H1 (cell line): Measurements from ENCODE around the gene NTPCR. TPM values are rescaled to one million over a fixed set of nuclear protein-coding genes. Genes with fewer than 3 reads are reported as not detected.

Experiments used
- CTCF ChIA-PET: fragments of 300-600 bp; sonication (Branson Sonifier 250); formaldehyde crosslinking; loops from one replicate; lab custom pipeline; 2021; ENCODE audit not compliant: partially characterized antibody; lab: Charles Lee
- POLR2A ChIA-PET: fragments of 300-600 bp; sonication (Branson Sonifier 250); formaldehyde crosslinking; loops from one replicate; lab custom pipeline; 2021; ENCODE audit warnings: inconsistent platforms; ENCODE audit not compliant: partially characterized antibody; lab: Charles Lee
- DNase-seq, 2 experiments: peaks; one replicate each; pipeline versions ENCODE4 v3.0.0 to v3.0.0-alpha.2; 2010 to 2022; ENCODE audit warnings: low spot score in 2 of 2, low read depth in 1 of 2, mixed read lengths in 1 of 2
- FAIRE-seq: peaks from 2 replicates; lab custom pipeline; 2011; peaks lifted over from hg19 to GRCh38; lab: Jason Lieb, UNC
- H2AFZ ChIP-seq: 2 replicates; pipeline ENCODE4 v1.8.1; 2012; ENCODE audit warnings: low read length, inconsistent platforms
- H2AK5ac ChIP-seq: 2 replicates; pipeline ENCODE4 v1.6.1; 2013; ENCODE audit warnings: low read depth, low read length
- H2BK120ac ChIP-seq: replicated peaks from 2 replicates; pipeline ENCODE3; 2013; ENCODE audit warnings: low read depth, low read length, inconsistent platforms
- H2BK12ac ChIP-seq: 2 replicates; pipeline ENCODE4 v1.6.1; 2013; ENCODE audit warnings: low read depth, low read length
- H2BK15ac ChIP-seq: 2 replicates; pipeline ENCODE4 v1.6.1; 2013; ENCODE audit warnings: low read length
- H2BK20ac ChIP-seq: 2 replicates; pipeline ENCODE4 v1.6.1; 2013; ENCODE audit warnings: low read length
- H2BK5ac ChIP-seq: 2 replicates; pipeline ENCODE4 v1.6.1; 2013; ENCODE audit warnings: low read depth, low read length
- H3K14ac ChIP-seq: 2 replicates; pipeline ENCODE4 v1.6.1; 2013; ENCODE audit warnings: inconsistent platforms; ENCODE audit not compliant: insufficient read length
- H3K18ac ChIP-seq: 2 replicates; pipeline ENCODE4 v1.6.1; 2013; ENCODE audit warnings: low read length; ENCODE audit errors: extremely low read depth
- H3K23ac ChIP-seq: 2 replicates; pipeline ENCODE4 v1.6.1; 2013; ENCODE audit warnings: inconsistent platforms; ENCODE audit not compliant: insufficient read length
- H3K23me2 ChIP-seq: 2 replicates; pipeline ENCODE4 v1.6.1; 2013; ENCODE audit warnings: low read depth, low read length
- H3K27ac ChIP-seq: 2 replicates; pipeline ENCODE4 v1.6.1; 2011; ENCODE audit warnings: low read depth, low read length, inconsistent platforms
- H3K27me3 ChIP-seq, 4 experiments: replicated peaks in 1 of 4; 1 replicate in 1 of 4; 2 replicates in 3 of 4; pipeline versions ENCODE4 v1.6.1 to v1.8.1; 2011 to 2013; ENCODE audit warnings: low read length in 3 of 4, mild to moderate bottlenecking in 3 of 4, inconsistent platforms in 2 of 4, mixed read lengths in 2 of 4, moderate library complexity in 1 of 4; ENCODE audit not compliant: control insufficient read depth in 3 of 4, insufficient read depth in 3 of 4; ENCODE audit errors: extremely low read depth in 1 of 4
- H3K36me3 ChIP-seq, 4 experiments: 2 replicates each; pipeline versions ENCODE4 v1.6.1 to v1.8.1; 2011 to 2013; ENCODE audit warnings: mild to moderate bottlenecking in 4 of 4, low read length in 3 of 4, moderate library complexity in 2 of 4, control low read depth in 1 of 4, inconsistent platforms in 1 of 4; ENCODE audit not compliant: insufficient read depth in 4 of 4, control insufficient read depth in 2 of 4
- H3K4ac ChIP-seq: replicated peaks from 2 replicates; pipeline ENCODE3; 2013; ENCODE audit warnings: low read length, low read depth, mixed read lengths, inconsistent platforms; ENCODE audit not compliant: insufficient read length
- H3K4me1 ChIP-seq, 4 experiments: replicated peaks in 1 of 4; 1 replicate in 1 of 4; 2 replicates in 3 of 4; pipeline versions ENCODE4 v1.6.1 to v1.8.1; 2011 to 2013; ENCODE audit warnings: low read length in 3 of 4, inconsistent platforms in 2 of 4, mixed read lengths in 1 of 4; ENCODE audit not compliant: insufficient read depth in 4 of 4, control insufficient read depth in 3 of 4
- H3K4me2 ChIP-seq, 2 experiments: 2 replicates each; pipeline versions ENCODE4 v1.6.1 to v1.8.1; 2011 to 2013; ENCODE audit warnings: low read depth in 2 of 2, low read length in 2 of 2, control low read depth in 1 of 2, inconsistent platforms in 1 of 2, mild to moderate bottlenecking in 1 of 2; ENCODE audit not compliant: insufficient read depth in 1 of 2
- H3K4me3 ChIP-seq, 4 experiments: fragments of 200-600, 300-600 bp in 1 of 4; sonication (generic), shearing (Covaris generic), sonication (Bioruptor Twin) in 1 of 4; 2 replicates each; pipeline versions ENCODE4 v1.5.1 to v1.8.1; 2011 to 2016; ENCODE audit warnings: low read length in 4 of 4, low read depth in 3 of 4, control low read depth in 2 of 4, inconsistent platforms in 2 of 4, mild to moderate bottlenecking in 2 of 4, mixed read lengths in 1 of 4, moderate library complexity in 1 of 4; ENCODE audit not compliant: insufficient read depth in 2 of 4; ENCODE audit errors: extremely low read depth in 1 of 4
- H3K56ac ChIP-seq: replicated peaks from 2 replicates; pipeline ENCODE3; 2013; ENCODE audit warnings: low read depth, mild to moderate bottlenecking, mixed read lengths, low read length, inconsistent platforms; ENCODE audit not compliant: insufficient read length
- H3K79me1 ChIP-seq: 2 replicates; pipeline ENCODE4 v1.6.1; 2013; ENCODE audit warnings: low read depth, low read length, control low read depth
- H3K79me2 ChIP-seq, 2 experiments: 2 replicates each; pipeline versions ENCODE4 v1.6.1 to v1.8.1; 2012 to 2013; ENCODE audit warnings: low read length in 2 of 2, mild to moderate bottlenecking in 2 of 2, inconsistent platforms in 1 of 2; ENCODE audit not compliant: insufficient read depth in 2 of 2, control insufficient read depth in 1 of 2
- H3K9ac ChIP-seq, 4 experiments: replicated peaks in 1 of 4; 1 replicate in 1 of 4; 2 replicates in 3 of 4; pipeline versions ENCODE4 v1.6.1 to v1.8.1; 2011 to 2013; ENCODE audit warnings: low read depth in 3 of 4, low read length in 3 of 4, control low read depth in 2 of 4, mild to moderate bottlenecking in 2 of 4, moderate library complexity in 2 of 4, inconsistent platforms in 1 of 4; ENCODE audit errors: extremely low read depth in 1 of 4
- H3K9me3 ChIP-seq, 2 experiments: 2 replicates each; pipeline versions ENCODE4 v1.6.1 to v1.8.1; 2012 to 2013; ENCODE audit warnings: mild to moderate bottlenecking in 2 of 2, moderate library complexity in 2 of 2, control low read depth in 1 of 2, inconsistent platforms in 1 of 2, low read depth in 1 of 2, low read length in 1 of 2, mixed read lengths in 1 of 2; ENCODE audit not compliant: insufficient read depth in 2 of 2
- H4K20me1 ChIP-seq, 2 experiments: replicated peaks in 1 of 2; 2 replicates each; pipeline versions ENCODE3 to v1.8.1; 2011 to 2013; ENCODE audit warnings: inconsistent platforms in 2 of 2, low read length in 2 of 2, mild to moderate bottlenecking in 1 of 2; ENCODE audit not compliant: insufficient read depth in 2 of 2, control insufficient read depth in 1 of 2
- H4K5ac ChIP-seq: 2 replicates; pipeline ENCODE4 v1.6.1; 2013; ENCODE audit warnings: low read length, low read depth, mixed read lengths, inconsistent platforms; ENCODE audit not compliant: insufficient read length
- H4K8ac ChIP-seq: 2 replicates; pipeline ENCODE4 v1.8.0; 2013; ENCODE audit warnings: mild to moderate bottlenecking, moderate library complexity, low read length, inconsistent platforms; ENCODE audit not compliant: insufficient read depth; ENCODE audit errors: extremely low read depth
- H4K91ac ChIP-seq: replicated peaks from 2 replicates; pipeline ENCODE3; 2013; ENCODE audit warnings: low read length, mixed read lengths, inconsistent platforms; ENCODE audit not compliant: insufficient read length
- ASH2L ChIP-seq: fragments of 200-600, 300-600 bp; sonication (generic); IDR thresholded peaks from one replicate; pipeline ENCODE4 v1.7.1; 2017; ENCODE audit warnings: low read length
- BCL11A ChIP-seq, 2 experiments: IDR thresholded peaks; one replicate each; pipeline ENCODE4 v1.6.1; 2011; ENCODE audit warnings: low read depth in 2 of 2, low read length in 2 of 2, mild to moderate bottlenecking in 2 of 2
- CBX8 ChIP-seq: fragments of 300-800, 300-1000 bp; sonication (generic); IDR thresholded peaks from 2 replicates; pipeline ENCODE4 v1.7.1; 2016; ENCODE audit warnings: low read depth, low read length, borderline replicate concordance
- CEBPB ChIP-seq: IDR thresholded peaks from 2 replicates; pipeline ENCODE4 v1.6.1; 2012; ENCODE audit warnings: low read depth, low read length
- CHD1 ChIP-seq: IDR thresholded peaks from 2 replicates; pipeline ENCODE4 v1.6.1; 2012; ENCODE audit warnings: low read depth, low read length, improper control_type of control experiment
- EP300 ChIP-seq, 2 experiments: IDR thresholded peaks; 1 replicate in 1 of 2; 2 replicates in 1 of 2; pipeline ENCODE4 v1.6.1; 2011 to 2012; ENCODE audit warnings: low read depth in 2 of 2, low read length in 2 of 2, mild to moderate bottlenecking in 2 of 2, borderline replicate concordance in 1 of 2, inconsistent platforms in 1 of 2, moderate library complexity in 1 of 2
- HDAC6 ChIP-seq: IDR thresholded peaks from one replicate; pipeline ENCODE4 v1.7.1; 2012; ENCODE audit warnings: low read depth, mild to moderate bottlenecking, inconsistent platforms, low read length, moderate library complexity
- JUND ChIP-seq: IDR thresholded peaks from 2 replicates; pipeline ENCODE4 v1.6.1; 2011; ENCODE audit warnings: mild to moderate bottlenecking, improper control_type of control experiment, low read length
- KDM1A ChIP-seq: fragments of 200-600, 300-600 bp; sonication (generic); IDR thresholded peaks from 2 replicates; pipeline ENCODE4 v1.7.1; 2016; ENCODE audit warnings: mild to moderate bottlenecking, low read length, borderline replicate concordance
- KDM4A ChIP-seq: IDR thresholded peaks from one replicate; pipeline ENCODE4 v1.7.1; 2012; ENCODE audit warnings: low read depth, mild to moderate bottlenecking, moderate library complexity, low read length, inconsistent platforms; ENCODE audit not compliant: severe bottlenecking
- RBBP5 ChIP-seq: IDR thresholded peaks from 2 replicates; pipeline ENCODE4 v1.7.1; 2012; ENCODE audit warnings: low read depth, mild to moderate bottlenecking, inconsistent platforms, low read length, moderate library complexity, borderline replicate concordance
- RFX5 ChIP-seq: IDR thresholded peaks from 2 replicates; pipeline ENCODE4 v1.6.1; 2011; ENCODE audit warnings: low read depth, low read length, improper control_type of control experiment, borderline replicate concordance
- RNF2 ChIP-seq: fragments of 200-900, 300-1000 bp; sonication (generic); IDR thresholded peaks from 2 replicates; pipeline ENCODE4 v1.7.1; 2016; ENCODE audit warnings: borderline replicate concordance, low read depth, mild to moderate bottlenecking, antibody characterized with exemption, low read length; ENCODE audit not compliant: poor library complexity, severe bottlenecking; ENCODE audit errors: missing control alignments
- SIN3A ChIP-seq, 2 experiments: IDR thresholded peaks in 1 of 2; conservative IDR thresholded peaks in 1 of 2; 2 replicates each; pipeline ENCODE4 v1.6.1; 2011 to 2012; ENCODE audit warnings: low read length in 2 of 2, improper control_type of control experiment in 1 of 2, low read depth in 1 of 2, mild to moderate bottlenecking in 1 of 2
- WGBS, 2 experiments: shearing (Covaris generic) in 1 of 2; methylation state at CpG; one replicate each; pipeline versions ENCODE4 v1.1.6 to v1.1.7; 2013 to 2015; ENCODE audit warnings: low lambda C conversion rate in 2 of 2, mixed read lengths in 2 of 2, inconsistent platforms in 1 of 2, low coverage in 1 of 2, missing lambda C conversion rate in 1 of 2; ENCODE audit not compliant: insufficient replicate concordance in 2 of 2, insufficient coverage in 1 of 2, insufficient read length in 1 of 2; ENCODE audit errors: extremely low coverage in 1 of 2, missing lambda C conversion rate in 1 of 2; 5-methylcytosine and 5-hydroxymethylcytosine counted together
- polyA plus RNA-seq, 7 experiments: library from polyadenylated mRNA; depleted of rRNA in 3 of 7; stranded (reverse) in 5 of 7; unstranded in 2 of 7; fragments of >200 nt in 5 of 7; fragments of 200-250 nt in 2 of 7; gene quantifications; 1 replicate in 5 of 7; 2 replicates in 1 of 7; 4 replicates in 1 of 7; pipeline versions ENCODE4 v1.2.1 to v1.2.3, GENCODE V29; 2011 to 2013; ENCODE audit warnings: missing spikeins in 2 of 7, mixed read lengths in 2 of 7
- total RNA-seq: library from RNA; stranded (reverse); fragmentation: NEBNext Ultra II Directional; extraction: Animal tissue kit (Norgen Biotek cat#: 25700); gene quantifications from 2 replicates; pipeline ENCODE4 v1.2.1, GENCODE V29; 2021

NTPCR gene
- total and polyA plus RNA-seq, 2 of the 8 experiments (the other 6 are each of a cell fraction or from before 2014, with no cell fraction given): 22.6 to 73.1 TPM

- H2AFZ ChIP-seq: no peak overlapping the region
- H2BK12ac ChIP-seq: no peak overlapping the region
- H4K8ac ChIP-seq: no peak overlapping the region
- H2BK120ac ChIP-seq: no peak overlapping the region
- no peak overlapping the region for H3K27ac ChIP-seq
- WGBS, 2 experiments: 92% methylated on average over 3 of the region's 3 CpGs; no CpG with 5 or more reads in 1 of the 2 experiments
- no peak overlapping the region for H3K18ac ChIP-seq
- no peaks in the 10 kb centered on the region for H3K27me3 ChIP-seq
- H3K23me2 ChIP-seq: no peaks in the 10 kb centered on the region
- DNase-seq: no peak
- H2BK20ac ChIP-seq: no peak overlapping the region
- no peak for FAIRE-seq
- no peak overlapping the region for H3K4ac ChIP-seq
- no peak overlapping the region for H3K4me3 ChIP-seq
- no peak overlapping the region for H3K9ac ChIP-seq
- H4K20me1 ChIP-seq: no peaks in the 10 kb centered on the region
- no peak overlapping the region for H3K4me2 ChIP-seq
- H3K23ac ChIP-seq: no peak overlapping the region
- H3K79me1 ChIP-seq: no peaks in the 10 kb centered on the region
- ChIA-PET POLR2A (interaction anchor here (1.0 kb wide), 1 partner anchor 12 kb away, joined by 4 read pairs; no protein-coding TSS in a partner anchor), CTCF (interaction anchor here (0.8 to 1.6 kb wide), 2 partner anchors 10 to 39 kb away, joined by 3 to 4 read pairs; no protein-coding TSS in a partner anchor)
- H3K14ac ChIP-seq: no peak overlapping the region
- H4K5ac ChIP-seq: no peak overlapping the region
- H2BK15ac ChIP-seq: no peak overlapping the region
- H3K56ac ChIP-seq: no peak overlapping the region
- H3K9me3 ChIP-seq: peaks cover 10 to 19% of the 10 kb centered on the region in 2 experiments
- no peaks in the 10 kb centered on the region for H3K79me2 ChIP-seq
- H3K4me1 ChIP-seq: no peaks in the 10 kb centered on the region
- H2BK5ac ChIP-seq: no peak overlapping the region
- H3K36me3 ChIP-seq: peaks cover 2 to 39% (median 13%) of the 10 kb centered on the region in 4 experiments
- no peak overlapping the region for H4K91ac ChIP-seq
- H2AK5ac ChIP-seq: no peak overlapping the region
- TF ChIP-seq KDM4A (no peak), RFX5 (no peak), EP300 (IDR thresholded peaks at IDR 0.05; ENCODE audit: borderline replicate concordance in 1 of 2, low read depth in 2 of 2, low read length in 2 of 2) (no peak), CBX8 (no peak), JUND (no peak), ASH2L (no peak), HDAC6 (no peak), SIN3A (conservative IDR thresholded peaks at IDR 0.05 in 1 of 2, IDR thresholded peaks at IDR 0.05 in 1 of 2; ENCODE audit: low read depth in 1 of 2, low read length in 2 of 2) (no peak), BCL11A (IDR thresholded peaks at IDR 0.05; ENCODE audit: low read depth in 2 of 2, low read length in 2 of 2) (no peak), CEBPB (no peak), RBBP5 (no peak), RNF2 (no peak), CHD1 (no peak), KDM1A (no peak)
Measured at GRCh38 chr1:232992227-232992626, 41.8 kb downstream of the NTPCR start.
